GM20431 (cell line): Measurements from ENCODE around the gene SUGP1.
"Not testable (repeated sequence)": the region's sequence is repeated elsewhere in the genome, so short reads cannot be mapped to it uniquely, and the experiment has no call there.

Experiments
- in situ Hi-C: fragments of 300-500 bp; cut with MseI, MboI; formaldehyde crosslinking; loops from one replicate; pipeline ENCODE4 v1.15.0; 2020; ENCODE audit warnings: low sequenced_read_pairs; ENCODE audit not compliant: unreplicated experiment

SUGP1 gene

GRCh38 chr19:19269952-19270694 is 50.2 kb downstream of the SUGP1 start:
- in situ Hi-C loops, result no loop called here

GRCh38 chr19:19268453-19269385 is 51.6 kb downstream of the SUGP1 start:
- in situ Hi-C loops, result no loop called here

GRCh38 chr19:19267305-19267704 is 53.0 kb downstream of the SUGP1 start:
- in situ Hi-C loops, result no loop called here

GRCh38 chr19:19263886-19264487 is 56.3 kb downstream of the SUGP1 start:
- in situ Hi-C loops, result no loop called here

- in situ Hi-C loops, result no loop called here
Measured at GRCh38 chr19:19262190-19263057, 57.9 kb downstream of the SUGP1 start.

- in situ Hi-C loops, result no loop called here
Measured at GRCh38 chr19:19261350-19262189, 58.7 kb downstream of the SUGP1 start.

- in situ Hi-C loops, result no loop called here
Measured at GRCh38 chr19:19260417-19261214, 59.7 kb downstream of the SUGP1 start.

GRCh38 chr19:19259741-19260140 is 60.6 kb downstream of the SUGP1 start:
- in situ Hi-C loops, result no loop called here

GRCh38 chr19:19258589-19259338 is 61.5 kb downstream of the SUGP1 start:
- in situ Hi-C loops, result no loop called here

GRCh38 chr19:19257836-19258588 is 62.3 kb downstream of the SUGP1 start:
- in situ Hi-C loops, result no loop called here

GRCh38 chr19:19257137-19257536 is 63.2 kb downstream of the SUGP1 start:
- in situ Hi-C loops, result no loop called here

- in situ Hi-C loops, result no loop called here
Measured at GRCh38 chr19:19256072-19256969, 64.0 kb downstream of the SUGP1 start.

GRCh38 chr19:19253409-19253808 is 66.9 kb downstream of the SUGP1 start:
- in situ Hi-C loops, result not testable (repeated sequence)

- in situ Hi-C loops, result no loop called here
Measured at GRCh38 chr19:19250196-19250801, 70.0 kb downstream of the SUGP1 start.

- in situ Hi-C loops, result no loop called here
Measured at GRCh38 chr19:19240476-19240875, 79.8 kb downstream of the SUGP1 start.
